Endodermal cell (in vitro differentiated cells): ENCODE results near the gene CMTR2. TPM values are rescaled to one million over a fixed set of nuclear protein-coding genes. Genes with fewer than 3 reads are reported as not detected.

ENCODE experiments used
- DNase-seq: peaks from one replicate; pipeline ENCODE4 v3.0.0-alpha.2; 2017
- H3K27ac ChIP-seq: 2 replicates; pipeline ENCODE4 v1.5.1; 2013; ENCODE audit warnings: mild to moderate bottlenecking, low read depth, low read length, moderate library complexity
- H3K27me3 ChIP-seq: 2 replicates; pipeline ENCODE4 v1.6.1; 2013; ENCODE audit warnings: mild to moderate bottlenecking, low read length, moderate library complexity; ENCODE audit not compliant: insufficient read depth, control insufficient read depth, poor library complexity, severe bottlenecking
- H3K36me3 ChIP-seq: 2 replicates; pipeline ENCODE4 v1.7.0; 2013; ENCODE audit warnings: mild to moderate bottlenecking, low read length, moderate library complexity; ENCODE audit not compliant: control insufficient read depth, insufficient read depth
- H3K4me1 ChIP-seq: one replicate; pipeline ENCODE4 v1.7.0; 2013; ENCODE audit warnings: low read length; ENCODE audit not compliant: control insufficient read depth, insufficient read depth
- H3K4me3 ChIP-seq: 2 replicates; pipeline ENCODE4 v1.5.1; 2013; ENCODE audit warnings: mild to moderate bottlenecking, low read length, moderate library complexity
- H3K9ac ChIP-seq: 2 replicates; pipeline ENCODE4 v1.6.1; 2013; ENCODE audit warnings: mild to moderate bottlenecking, low read length, moderate library complexity; ENCODE audit not compliant: poor library complexity, severe bottlenecking; ENCODE audit errors: extremely low read depth
- H3K9me3 ChIP-seq: 2 replicates; pipeline ENCODE4 v1.6.1; 2013; ENCODE audit warnings: mild to moderate bottlenecking, low read length, moderate library complexity; ENCODE audit not compliant: control insufficient read depth
- H3K27ac Mint-ChIP-seq: 2 replicates; pipeline ENCODE4 v1.8.0; 2020; ENCODE audit warnings: mixed read lengths
- H3K27me3 Mint-ChIP-seq: 2 replicates; pipeline ENCODE4 v1.8.0; 2021; ENCODE audit warnings: mild to moderate bottlenecking, mixed read lengths; ENCODE audit not compliant: insufficient read depth
- H3K36me3 Mint-ChIP-seq: 2 replicates; pipeline ENCODE4 v1.8.0; 2020; ENCODE audit warnings: low read depth, mixed read lengths
- H3K4me1 Mint-ChIP-seq: 2 replicates; pipeline ENCODE4 v1.8.0; 2020; ENCODE audit warnings: mixed read lengths
- H3K4me3 Mint-ChIP-seq: 2 replicates; pipeline ENCODE4 v1.8.0; 2020; ENCODE audit warnings: mild to moderate bottlenecking, moderate library complexity, mixed read lengths
- H3K9me3 Mint-ChIP-seq: 2 replicates; pipeline ENCODE4 v1.8.0; 2020; ENCODE audit warnings: mild to moderate bottlenecking, mixed read lengths
- CTCF ChIP-seq: fragments of 200-600 bp; sonication (generic); conservative IDR thresholded peaks from 2 replicates; pipeline ENCODE4 v1.5.0; 2021; ENCODE audit warnings: antibody characterized with exemption, mild to moderate bottlenecking
- WGBS, 2 experiments: methylation state at CpG; one replicate each; pipeline versions ENCODE4 v1.1.5 to v1.1.7; 2013; ENCODE audit warnings: missing lambda C conversion rate in 2 of 2, mixed read lengths in 1 of 2; ENCODE audit not compliant: insufficient coverage in 1 of 2, insufficient read length in 1 of 2; 5-methylcytosine and 5-hydroxymethylcytosine counted together
- total RNA-seq, 2 donors: library from RNA; stranded (reverse); fragmentation: NEBNext Ultra II Directional in 1 of 2; extraction: Animal tissue kit (Norgen Biotek cat#: 25700) in 1 of 2; gene quantifications; 2 replicates in 1 of 2; 3 replicates in 1 of 2; pipeline ENCODE4 v1.2.1, GENCODE V29; 2021

CMTR2 gene
- total RNA-seq, 2 donors from 2014 or later = 16.1 to 17.2 TPM

- peaks cover 22% of the 10 kb centered on the region for H3K36me3 ChIP-seq
- Mint-ChIP-seq H3K27me3 (peaks cover 8% of the 10 kb centered on the region), H3K4me1 (peaks cover 6% of the 10 kb centered on the region), H3K27ac (no peak overlapping the region), H3K9me3 (no peaks in the 10 kb centered on the region), H3K36me3 (peaks cover 28% of the 10 kb centered on the region), H3K4me3 (peak overlapping the region; percentile 84)
- no peak for TF ChIP-seq CTCF
- no peak overlapping the region for H3K27ac ChIP-seq
- DNase-seq = no peak
- H3K4me3 ChIP-seq = peak overlapping the region; percentile 71
- no peaks in the 10 kb centered on the region for H3K4me1 ChIP-seq
- H3K9ac ChIP-seq = no peak overlapping the region
- H3K27me3 ChIP-seq = no peaks in the 10 kb centered on the region
- H3K9me3 ChIP-seq = no peaks in the 10 kb centered on the region
- WGBS, 2 experiments = 53% methylated on average over 2 of the region's 2 CpGs; no CpG with 5 or more reads in 1 of the 2 experiments
These were observed 495 bp upstream of the CMTR2 start for GRCh38 chr16:71289732-71290062.

- H3K4me1 Mint-ChIP-seq = peaks cover 6% of the 10 kb centered on the region
These were observed 672 bp downstream of the CMTR2 start for GRCh38 chr16:71288570-71288889.

GRCh38 chr16:71287911-71288310 is 1.3 kb downstream of the CMTR2 start:
- Histone ChIP-seq H3K4me1 (no peaks in the 10 kb centered on the region), H3K27ac (no peak overlapping the region), H3K9ac (peak overlapping the region; percentile 77), H3K9me3 (no peaks in the 10 kb centered on the region), H3K27me3 (no peaks in the 10 kb centered on the region), H3K36me3 (peaks cover 38% of the 10 kb centered on the region), H3K4me3 (peak overlapping the region; percentile 90)
- peaks cover 37% of the 10 kb centered on the region for H3K36me3 Mint-ChIP-seq
- no peaks in the 10 kb centered on the region for H3K9me3 Mint-ChIP-seq
- H3K4me1 Mint-ChIP-seq = peaks cover 6% of the 10 kb centered on the region
- 95 to 96% methylated on average over 2 to 3 of the region's 3 CpGs for WGBS, 2 experiments
- H3K27me3 Mint-ChIP-seq = no peaks in the 10 kb centered on the region
- H3K27ac Mint-ChIP-seq = no peak overlapping the region
- H3K4me3 Mint-ChIP-seq = peak overlapping the region; percentile 84
- no peak for TF ChIP-seq CTCF
- no peak for DNase-seq

More at GRCh38 chr16:71288570-71288889, 672 bp downstream of the CMTR2 start:
- Histone ChIP-seq H3K27me3 (no peaks in the 10 kb centered on the region), H3K27ac (peak overlapping the region; percentile 89), H3K9me3 (no peaks in the 10 kb centered on the region), H3K9ac (peak overlapping the region; percentile 77), H3K4me1 (no peaks in the 10 kb centered on the region), H3K36me3 (peaks cover 32% of the 10 kb centered on the region), H3K4me3 (peak overlapping the region; percentile 90)
- no peak for TF ChIP-seq CTCF
- Mint-ChIP-seq H3K27ac (peak overlapping the region; percentile 87), H3K36me3 (peaks cover 35% of the 10 kb centered on the region), H3K27me3 (peaks cover 4% of the 10 kb centered on the region), H3K4me3 (peak overlapping the region; percentile 84), H3K9me3 (no peaks in the 10 kb centered on the region)
- DNase-seq = no peak
- WGBS, 2 experiments = 0 to 11% methylated on average over 1 to 3 of the region's 3 CpGs
